Measurements from ENCODE around the gene IBA57. TPM values are rescaled to one million over a fixed set of nuclear protein-coding genes. Genes with fewer than 3 reads are reported as not detected.

The IBA57 gene
- total and polyA plus RNA-seq, 3 donors from 2014 or later, result 16.0 to 23.2 (median 21.0) TPM

DNA sequence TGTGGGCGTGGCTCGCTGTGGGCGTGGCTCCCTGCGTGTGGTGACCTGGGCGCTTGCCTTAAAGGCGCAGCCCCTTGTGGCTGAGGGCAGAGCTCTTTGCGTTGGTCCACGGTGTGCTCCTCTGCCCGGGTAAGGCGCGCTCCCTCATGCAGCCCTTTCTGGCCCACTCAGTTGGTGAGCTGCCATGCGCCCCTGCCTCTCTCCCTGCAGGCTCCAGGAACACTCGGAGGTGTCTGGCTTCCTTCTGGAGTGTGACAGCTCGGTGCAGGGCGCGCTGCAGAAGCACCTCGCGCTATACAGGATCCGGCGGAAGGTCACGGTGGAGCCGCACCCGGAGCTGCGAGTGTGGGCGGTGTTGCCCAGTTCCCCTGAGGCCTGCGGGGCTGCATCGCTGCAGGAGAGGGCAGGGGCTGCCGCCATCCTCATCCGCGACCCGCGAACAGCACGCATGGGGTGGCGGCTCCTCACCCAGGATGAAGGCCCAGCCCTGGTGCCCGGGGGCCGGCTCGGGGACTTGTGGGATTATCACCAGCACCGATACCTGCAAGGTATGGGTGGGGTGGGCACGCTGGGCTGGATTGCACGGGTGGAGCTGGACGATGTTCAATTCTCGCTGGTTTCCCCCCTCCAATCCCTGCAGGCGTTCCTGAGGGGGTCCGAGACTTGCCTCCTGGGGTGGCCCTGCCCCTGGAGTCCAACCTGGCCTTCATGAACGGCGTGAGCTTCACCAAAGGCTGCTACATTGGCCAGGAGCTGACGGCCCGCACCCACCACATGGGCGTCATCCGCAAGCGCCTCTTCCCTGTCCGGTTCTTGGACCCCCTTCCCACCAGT lies 9.1 kb downstream of the IBA57 start:
- WGBS, 2 donors, result 74 to 96% methylated on average over 4 to 48 of the region's 52 CpGs
- peaks cover 21% of the 10 kb centered on the region for H3K4me1 ChIP-seq
- intact Hi-C loops (cut with DNase I; ENCODE audit: low total_unique reads), result no loop called here
- no peaks in the 10 kb centered on the region for H3K27me3 ChIP-seq
- peak overlapping the region in 1 of 2 donors; percentile 34 for H3K4me3 ChIP-seq
- DNase-seq, result peak; percentile 59
- no peaks in the 10 kb centered on the region for H3K36me3 ChIP-seq (ENCODE audit: low read depth, missing control alignments)
- H3K9me3 ChIP-seq, result no peaks in the 10 kb centered on the region
- H3K27ac ChIP-seq, result no peak overlapping the region
- TF ChIP-seq, protein P1, sequence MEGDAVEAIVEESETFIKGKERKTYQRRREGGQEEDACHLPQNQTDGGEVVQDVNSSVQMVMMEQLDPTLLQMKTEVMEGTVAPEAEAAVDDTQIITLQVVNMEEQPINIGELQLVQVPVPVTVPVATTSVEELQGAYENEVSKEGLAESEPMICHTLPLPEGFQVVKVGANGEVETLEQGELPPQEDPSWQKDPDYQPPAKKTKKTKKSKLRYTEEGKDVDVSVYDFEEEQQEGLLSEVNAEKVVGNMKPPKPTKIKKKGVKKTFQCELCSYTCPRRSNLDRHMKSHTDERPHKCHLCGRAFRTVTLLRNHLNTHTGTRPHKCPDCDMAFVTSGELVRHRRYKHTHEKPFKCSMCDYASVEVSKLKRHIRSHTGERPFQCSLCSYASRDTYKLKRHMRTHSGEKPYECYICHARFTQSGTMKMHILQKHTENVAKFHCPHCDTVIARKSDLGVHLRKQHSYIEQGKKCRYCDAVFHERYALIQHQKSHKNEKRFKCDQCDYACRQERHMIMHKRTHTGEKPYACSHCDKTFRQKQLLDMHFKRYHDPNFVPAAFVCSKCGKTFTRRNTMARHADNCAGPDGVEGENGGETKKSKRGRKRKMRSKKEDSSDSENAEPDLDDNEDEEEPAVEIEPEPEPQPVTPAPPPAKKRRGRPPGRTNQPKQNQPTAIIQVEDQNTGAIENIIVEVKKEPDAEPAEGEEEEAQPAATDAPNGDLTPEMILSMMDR (IDR thresholded peaks at IDR 0.05), result no peak
- no peak for TF ChIP-seq POLR2A (IDR thresholded peaks at IDR 0.05)

DNA sequence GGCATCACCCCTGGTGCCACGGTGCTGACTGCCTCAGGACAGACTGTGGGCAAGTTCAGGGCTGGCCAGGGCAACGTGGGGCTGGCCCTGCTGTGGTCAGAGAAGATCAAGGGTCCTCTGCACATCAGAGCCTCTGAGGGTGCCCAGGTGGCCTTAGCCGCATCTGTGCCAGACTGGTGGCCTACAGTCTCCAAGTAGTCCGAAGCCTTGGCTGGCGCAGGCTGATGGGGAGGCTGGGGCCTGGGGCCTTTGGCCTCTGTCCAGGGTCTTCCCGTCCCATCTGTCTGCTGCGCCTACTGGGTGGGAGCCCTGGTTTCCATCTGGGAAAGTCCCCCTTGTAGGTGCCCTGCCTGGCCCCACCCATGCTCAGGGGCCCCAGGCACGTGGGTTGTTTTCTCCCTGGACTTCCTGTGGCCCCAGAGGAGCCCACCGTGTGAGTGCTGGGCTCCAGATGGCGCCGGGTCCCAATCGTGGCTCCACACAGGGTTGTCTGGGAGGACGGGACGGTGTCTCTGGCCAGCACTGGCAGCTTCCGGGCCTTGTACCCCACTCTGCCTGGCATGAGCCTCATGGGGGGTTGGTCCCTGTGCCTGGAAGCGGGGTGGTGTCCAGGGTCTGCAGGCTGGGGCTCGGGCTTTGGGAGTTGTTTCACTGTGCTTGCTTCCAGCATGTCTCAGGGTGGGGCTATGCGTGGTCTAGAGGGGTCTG lies 9.9 kb downstream of the IBA57 start:
- H3K9me3 ChIP-seq, result no peaks in the 10 kb centered on the region
- 91 to 94% methylated on average over 7 to 16 of the region's 18 CpGs for WGBS, 2 donors
- no peak for DNase-seq
- H3K4me1 ChIP-seq, result peaks cover 21% of the 10 kb centered on the region
- TF ChIP-seq, protein P1 (IDR thresholded peaks at IDR 0.05), result no peak
- no peak for TF ChIP-seq POLR2A (IDR thresholded peaks at IDR 0.05)
- intact Hi-C loops (cut with DNase I; ENCODE audit: low total_unique reads), result no loop called here
- H3K4me3 ChIP-seq, result peak overlapping the region in 1 of 2 donors; percentile 34
- H3K27me3 ChIP-seq, result no peaks in the 10 kb centered on the region
- no peak overlapping the region for H3K27ac ChIP-seq
- H3K36me3 ChIP-seq (ENCODE audit: low read depth, missing control alignments), result no peaks in the 10 kb centered on the region

- no peak for DNase-seq
- WGBS, 2 donors, result 94 to 100% methylated on average over 2 of the region's 4 CpGs
- Histone ChIP-seq H3K27ac (no peak overlapping the region), H3K36me3 (ENCODE audit: low read depth, missing control alignments) (no peaks in the 10 kb centered on the region), H3K4me3 (no peak overlapping the region), H3K27me3 (no peaks in the 10 kb centered on the region), H3K4me1 (peaks cover 21% of the 10 kb centered on the region), H3K9me3 (no peaks in the 10 kb centered on the region)
- no peak for TF ChIP-seq POLR2A (IDR thresholded peaks at IDR 0.05)
- TF ChIP-seq, protein P1 (IDR thresholded peaks at IDR 0.05), result no peak
- intact Hi-C loops (cut with DNase I; ENCODE audit: low total_unique reads), result no loop called here
These were observed 10.4 kb downstream of the IBA57 start for GRCh38 chr1:228176024-228176395.

DNA sequence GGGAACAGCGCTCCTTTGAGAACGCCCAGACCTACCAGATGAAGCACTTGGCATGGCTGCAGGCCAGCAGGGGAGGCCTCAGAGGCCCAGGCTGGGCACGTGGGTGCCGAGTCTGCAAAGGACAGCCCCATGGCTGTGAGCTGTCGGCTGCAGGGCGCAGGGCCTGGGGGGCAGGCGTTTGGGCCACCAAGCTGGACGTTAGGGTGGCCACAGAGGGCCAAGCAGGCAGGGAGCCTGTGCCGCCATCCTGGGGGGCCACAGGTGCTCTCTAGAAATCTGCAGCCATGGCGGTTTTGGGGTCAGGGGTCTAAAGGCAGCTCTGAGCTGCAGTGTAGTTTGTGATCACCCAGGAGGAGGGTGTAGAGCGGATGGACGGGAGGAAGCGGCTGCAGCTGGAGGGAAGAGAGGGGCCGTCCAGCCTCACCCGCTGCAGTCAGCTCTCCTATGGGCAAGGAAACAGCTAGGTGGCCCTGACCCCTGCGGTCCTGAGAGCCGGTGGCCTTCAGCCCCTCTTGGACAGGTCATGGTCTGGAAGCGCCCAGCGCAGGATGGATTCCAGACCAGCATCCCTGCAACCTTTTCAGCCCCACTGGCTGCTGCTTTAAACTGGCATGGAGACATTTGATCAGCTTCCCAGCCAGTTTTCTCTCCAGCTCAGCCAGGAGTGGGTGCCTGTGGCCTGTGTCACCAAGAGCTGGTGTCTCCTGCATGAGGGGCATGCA lies 11.0 kb downstream of the IBA57 start:
- Histone ChIP-seq H3K27ac (no peak overlapping the region), H3K27me3 (no peaks in the 10 kb centered on the region), H3K4me1 (peaks cover 21% of the 10 kb centered on the region), H3K36me3 (ENCODE audit: low read depth, missing control alignments) (no peaks in the 10 kb centered on the region), H3K9me3 (no peaks in the 10 kb centered on the region), H3K4me3 (no peak overlapping the region)
- 73 to 87% methylated on average over 11 to 17 of the region's 19 CpGs for WGBS, 2 donors
- no peak for DNase-seq
- TF ChIP-seq, protein P1 (IDR thresholded peaks at IDR 0.05), result no peak
- TF ChIP-seq POLR2A (IDR thresholded peaks at IDR 0.05), result no peak
- intact Hi-C loops (cut with DNase I; ENCODE audit: low total_unique reads), result no loop called here
